GM12892 (cell line): ENCODE measurements around the gene GALNT11.

Source experiments
- POLR2A ChIP-seq: IDR thresholded peaks from 2 replicates; pipeline ENCODE4 v1.6.1; 2011; ENCODE audit warnings: low read depth, low read length, control low read depth
- POLR2AphosphoS5 ChIP-seq: IDR thresholded peaks from 2 replicates; pipeline ENCODE4 v1.6.1; 2011; ENCODE audit warnings: low read depth, low read length, control low read depth
- TAF1 ChIP-seq: IDR thresholded peaks from 2 replicates; pipeline ENCODE4 v1.6.1; 2011; ENCODE audit warnings: low read depth, mild to moderate bottlenecking, control low read depth, low read length, borderline replicate concordance

DNA sequence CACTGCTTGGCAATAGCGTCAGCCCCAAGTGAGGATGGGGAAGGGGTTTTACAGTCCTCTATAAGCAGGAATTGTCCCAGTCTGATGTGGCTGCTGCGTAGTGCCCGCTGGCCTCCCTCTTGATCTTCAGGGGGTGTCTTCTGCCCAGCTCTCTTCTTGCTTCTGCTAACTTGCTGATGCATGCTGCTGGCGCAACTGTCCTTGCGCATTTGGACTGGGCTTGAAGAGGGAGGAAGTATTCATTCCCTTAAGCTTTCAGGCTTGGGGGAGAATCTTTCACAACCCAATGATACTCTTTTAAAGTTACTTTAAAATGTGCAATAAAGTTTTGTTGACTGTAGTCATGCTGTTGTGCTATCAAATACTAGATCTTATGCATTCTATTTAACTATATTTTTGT is 10.3 kb downstream of the GALNT11 start:
- TF ChIP-seq POLR2A (no peak), POLR2AphosphoS5 (no peak), TAF1 (no peak)
